ENCODE measurements around the gene CD24.
"Not testable (repeated sequence)": the region's sequence is repeated elsewhere in the genome, so short reads cannot be mapped to it uniquely, and the experiment has no call there.

Gene CD24

GRCh38 chr6:106997392-106998158 lies 23.0 kb upstream of the CD24 start:
- in situ Hi-C loops (cut with HindIII; ENCODE audit: low sequenced_read_pairs), result no loop called here
- peak; percentile 92 for TF ChIP-seq CTCF (IDR thresholded peaks at IDR 0.05; ENCODE audit: low read depth, low read length)
- H3K4me3 ChIP-seq (ENCODE audit: low read depth, low read length), result no peak overlapping the region
- DNase-seq (ENCODE audit: low read depth, low spot score), result peak; percentile 52

DNA sequence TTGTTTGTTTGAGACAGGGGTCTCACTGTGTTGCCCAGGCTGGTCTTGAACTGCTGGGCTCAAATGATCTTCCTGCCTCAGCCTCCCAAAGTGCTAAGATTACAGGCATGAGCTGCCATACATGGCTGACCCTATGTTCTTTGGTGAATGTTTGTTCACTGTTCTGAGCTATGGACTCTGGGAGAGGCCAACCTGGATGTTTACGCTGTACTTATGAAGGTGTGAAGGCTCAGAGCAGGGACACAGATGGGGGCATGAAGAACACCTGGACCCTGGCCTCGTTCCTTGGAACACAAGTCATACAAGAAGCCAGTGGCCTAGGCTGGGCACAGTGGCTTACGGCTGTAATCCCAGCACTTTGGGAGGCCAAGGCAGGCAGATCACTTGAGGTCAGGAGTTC lies 21.1 kb upstream of the CD24 start:
- no peak for DNase-seq (ENCODE audit: low read depth, low spot score)
- TF ChIP-seq CTCF (IDR thresholded peaks at IDR 0.05; ENCODE audit: low read depth, low read length), result no peak
- no peak overlapping the region for H3K4me3 ChIP-seq (ENCODE audit: low read depth, low read length)
- in situ Hi-C loops (cut with HindIII; ENCODE audit: low sequenced_read_pairs), result no loop called here

GRCh38 chr6:106989737-106990136 lies 15.2 kb upstream of the CD24 start:
- in situ Hi-C loops (cut with HindIII; ENCODE audit: low sequenced_read_pairs); H3K4me3 ChIP-seq (ENCODE audit: low read depth, low read length); DNase-seq (ENCODE audit: low read depth, low spot score): not testable (repeated sequence)

GRCh38 chr6:106988664-106989063 lies 14.1 kb upstream of the CD24 start:
- TF ChIP-seq CTCF (IDR thresholded peaks at IDR 0.05; ENCODE audit: low read depth, low read length), result no peak
- in situ Hi-C loops (cut with HindIII; ENCODE audit: low sequenced_read_pairs), result no loop called here

GRCh38 chr6:106981926-106982325 lies 7.4 kb upstream of the CD24 start:
- no peak for TF ChIP-seq CTCF (IDR thresholded peaks at IDR 0.05; ENCODE audit: low read depth, low read length)
- in situ Hi-C loops (cut with HindIII; ENCODE audit: low sequenced_read_pairs), result no loop called here
- DNase-seq (ENCODE audit: low read depth, low spot score), result no peak
- H3K4me3 ChIP-seq (ENCODE audit: low read depth, low read length), result no peak overlapping the region

More at GRCh38 chr6:106988664-106989063, 14.1 kb upstream of the CD24 start:
- no peak for DNase-seq (ENCODE audit: low read depth, low spot score)
- no peak overlapping the region for H3K4me3 ChIP-seq (ENCODE audit: low read depth, low read length)

DNA sequence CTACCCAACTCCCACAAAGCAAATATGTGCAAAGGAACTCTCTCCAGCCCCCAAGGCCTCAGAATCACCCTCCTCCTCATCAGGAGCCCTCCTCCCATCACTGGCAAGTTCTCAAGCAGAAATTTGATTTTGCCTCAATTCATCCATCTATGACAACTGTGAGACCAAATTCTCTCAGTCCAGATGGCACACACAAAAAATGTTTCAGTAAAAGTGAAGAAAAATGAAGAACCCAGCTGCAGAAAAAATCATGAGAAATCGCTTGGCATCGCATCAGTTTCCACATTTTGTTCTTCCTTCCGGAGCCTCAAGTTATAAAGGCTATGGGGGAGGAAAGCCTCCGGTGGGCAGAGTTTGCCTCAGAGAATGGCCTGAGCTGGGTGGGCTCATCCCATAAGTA lies 6.4 kb upstream of the CD24 start:
- in situ Hi-C loops (cut with HindIII; ENCODE audit: low sequenced_read_pairs), result no loop called here
- no peak for TF ChIP-seq CTCF (IDR thresholded peaks at IDR 0.05; ENCODE audit: low read depth, low read length)
- H3K4me3 ChIP-seq (ENCODE audit: low read depth, low read length), result no peak overlapping the region
- DNase-seq (ENCODE audit: low read depth, low spot score), result no peak

GRCh38 chr6:106979435-106979884 lies 4.9 kb upstream of the CD24 start:
- TF ChIP-seq CTCF (IDR thresholded peaks at IDR 0.05; ENCODE audit: low read depth, low read length), result peak; percentile 94
- in situ Hi-C loops (cut with HindIII; ENCODE audit: low sequenced_read_pairs), result no loop called here
- H3K4me3 ChIP-seq (ENCODE audit: low read depth, low read length), result no peak overlapping the region
- peak; percentile 78 for DNase-seq (ENCODE audit: low read depth, low spot score)

Data from astrocyte of the spinal cord (primary cell).